HG03159 (cell line): ENCODE measurements around the gene GNG13.

ENCODE experiments used
- ATAC-seq: cut with Tn5 transposase; IDR thresholded peaks from one replicate; pipeline ENCODE4 v1.9.1; 2021; ENCODE audit warnings: mild to moderate bottlenecking, moderate library complexity; ENCODE audit not compliant: unreplicated experiment

The GNG13 gene

GRCh38 chr16:795580-796229 is 4.8 kb downstream of the GNG13 start:
- ATAC-seq, result no peak

- ATAC-seq, result no peak
These were observed 5.6 kb downstream of the GNG13 start for GRCh38 chr16:794853-795466.

GRCh38 chr16:794091-794822 is 6.3 kb downstream of the GNG13 start:
- no peak for ATAC-seq

- ATAC-seq, result no peak
These were observed 7.1 kb downstream of the GNG13 start for GRCh38 chr16:793414-793813.

- no peak for ATAC-seq
These were observed 8.1 kb downstream of the GNG13 start for GRCh38 chr16:792221-792995.

GRCh38 chr16:791131-791530 is 9.4 kb downstream of the GNG13 start:
- ATAC-seq, result no peak

- ATAC-seq, result no peak
These were observed 10.4 kb downstream of the GNG13 start for GRCh38 chr16:790086-790485.

- no peak for ATAC-seq
These were observed 11.2 kb downstream of the GNG13 start for GRCh38 chr16:789191-789850.

GRCh38 chr16:788399-789126 is 12.0 kb downstream of the GNG13 start, which contains the start of gene CHTF18:
TSS of gene CHTF18 (plus strand) at chr16:788620. CDS start at chr16:788685, 65 bp downstream.
- ATAC-seq, result peak; percentile 70

- peak; percentile 23 for ATAC-seq
These were observed 12.5 kb downstream of the GNG13 start, which contains the start of gene RPUSD1 for GRCh38 chr16:787978-788398. TSS of gene RPUSD1 (minus strand) at chr16:788381. CDS start at chr16:787737, 644 bp downstream.

GRCh38 chr16:787321-787966 is 13.1 kb downstream of the GNG13 start:
- no peak for ATAC-seq

- no peak for ATAC-seq
These were observed 14.7 kb downstream of the GNG13 start for GRCh38 chr16:785563-786535.

GRCh38 chr16:784431-784830 is 16.1 kb downstream of the GNG13 start:
- ATAC-seq, result no peak

GRCh38 chr16:783404-784161 is 17.0 kb downstream of the GNG13 start:
- no peak for ATAC-seq

- ATAC-seq, result no peak
These were observed 17.6 kb downstream of the GNG13 start for GRCh38 chr16:782766-783403.

- ATAC-seq, result no peak
These were observed 18.3 kb downstream of the GNG13 start for GRCh38 chr16:782258-782657.
